ENCODE results near the gene ZRANB3. TPM values are rescaled to one million over a fixed set of nuclear protein-coding genes. Genes with fewer than 3 reads are reported as not detected.

ZRANB3 gene
- total and polyA plus RNA-seq, 4 donors = 2.5 to 7.2 (median 4.1) TPM

DNA sequence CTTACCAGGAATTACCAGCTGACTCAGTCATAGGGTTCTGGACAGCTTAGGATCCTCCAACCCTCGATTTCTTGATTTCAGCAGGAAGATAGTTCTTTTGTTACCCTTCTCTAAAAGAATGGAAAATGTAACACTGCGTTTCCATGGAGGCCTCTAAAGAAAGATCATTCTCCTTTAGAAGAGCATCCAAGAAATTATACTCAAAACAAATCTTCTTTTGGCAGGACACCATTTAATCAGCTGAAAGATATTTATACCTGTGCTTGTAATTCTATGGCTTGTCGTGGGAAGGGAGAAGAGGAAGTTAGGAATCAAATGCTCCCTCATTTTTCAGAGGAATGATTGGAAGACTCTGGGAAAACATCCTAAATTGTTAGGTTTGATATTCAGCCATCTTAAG, 348.4 kb downstream of the ZRANB3 start:
- Histone ChIP-seq H3K27me3 (ENCODE audit: control insufficient read depth in 4 of 4, insufficient read depth in 4 of 4, low read length in 3 of 4) (no peaks in the 10 kb centered on the region), H3K9me3 (ENCODE audit: control insufficient read depth in 4 of 4, low read length in 3 of 4) (no peaks in the 10 kb centered on the region), H3K9ac (ENCODE audit: low read depth in 1 of 2, low read length in 2 of 2) (no peak overlapping the region), H3K36me3 (ENCODE audit: control insufficient read depth in 4 of 4, insufficient read depth in 3 of 4, low read depth in 1 of 4, low read length in 3 of 4) (peaks cover 0 to 3% (median 0%) of the 10 kb centered on the region in 4 donors), H3K4me3 (ENCODE audit: low read depth in 1 of 3, low read length in 3 of 3) (no peak overlapping the region), H3K4me1 (ENCODE audit: control insufficient read depth in 4 of 4, insufficient read depth in 4 of 4, low read length in 3 of 4) (no peaks in the 10 kb centered on the region), H3K27ac (ENCODE audit: low read depth in 1 of 2, low read length in 2 of 2) (no peak overlapping the region)
- no peak for TF ChIP-seq SP1 (IDR thresholded peaks at IDR 0.05)
- TF ChIP-seq RAD21 (IDR thresholded peaks at IDR 0.05) = no peak
- no peak for TF ChIP-seq HNF4G (IDR thresholded peaks at IDR 0.05)
- TF ChIP-seq, protein P1, sequence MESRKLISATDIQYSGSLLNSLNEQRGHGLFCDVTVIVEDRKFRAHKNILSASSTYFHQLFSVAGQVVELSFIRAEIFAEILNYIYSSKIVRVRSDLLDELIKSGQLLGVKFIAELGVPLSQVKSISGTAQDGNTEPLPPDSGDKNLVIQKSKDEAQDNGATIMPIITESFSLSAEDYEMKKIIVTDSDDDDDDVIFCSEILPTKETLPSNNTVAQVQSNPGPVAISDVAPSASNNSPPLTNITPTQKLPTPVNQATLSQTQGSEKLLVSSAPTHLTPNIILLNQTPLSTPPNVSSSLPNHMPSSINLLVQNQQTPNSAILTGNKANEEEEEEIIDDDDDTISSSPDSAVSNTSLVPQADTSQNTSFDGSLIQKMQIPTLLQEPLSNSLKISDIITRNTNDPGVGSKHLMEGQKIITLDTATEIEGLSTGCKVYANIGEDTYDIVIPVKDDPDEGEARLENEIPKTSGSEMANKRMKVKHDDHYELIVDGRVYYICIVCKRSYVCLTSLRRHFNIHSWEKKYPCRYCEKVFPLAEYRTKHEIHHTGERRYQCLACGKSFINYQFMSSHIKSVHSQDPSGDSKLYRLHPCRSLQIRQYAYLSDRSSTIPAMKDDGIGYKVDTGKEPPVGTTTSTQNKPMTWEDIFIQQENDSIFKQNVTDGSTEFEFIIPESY (IDR thresholded peaks at IDR 0.05) = no peak
- TF ChIP-seq NR2F2 (IDR thresholded peaks at IDR 0.05) = no peak
- 94% methylated on average over 3 of the region's 3 CpGs for WGBS
- DNase-seq (ENCODE audit: low spot score) = no peak

DNA sequence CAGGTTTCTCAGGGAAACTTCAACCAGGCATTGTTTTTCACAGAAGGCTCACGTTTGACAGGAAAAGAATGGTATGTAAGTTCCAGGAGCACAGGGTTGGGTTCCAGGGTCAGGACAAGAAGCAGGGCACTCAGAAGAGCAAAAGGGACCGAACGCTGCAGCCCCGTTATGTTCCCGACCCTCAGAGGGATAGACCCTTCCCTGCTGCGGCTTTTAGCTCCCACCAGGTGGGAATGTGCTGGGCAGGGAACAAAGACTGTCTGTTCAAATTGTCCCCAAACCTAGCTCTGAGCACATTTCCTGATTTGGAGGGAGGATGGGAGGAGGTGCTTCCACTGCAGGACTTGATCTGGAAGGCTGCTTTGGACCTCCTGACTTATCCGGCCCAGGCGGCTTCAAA, 348.8 kb downstream of the ZRANB3 start:
- no peak overlapping the region for H3K4me3 ChIP-seq (ENCODE audit: low read depth in 1 of 3, low read length in 3 of 3)
- H3K9me3 ChIP-seq (ENCODE audit: control insufficient read depth in 4 of 4, low read length in 3 of 4) = no peaks in the 10 kb centered on the region
- no peak for TF ChIP-seq YY1 (IDR thresholded peaks at IDR 0.05)
- TF ChIP-seq FOXA1 (IDR thresholded peaks at IDR 0.05) = no peak
- TF ChIP-seq, protein P1 (IDR thresholded peaks at IDR 0.05) = no peak
- TF ChIP-seq NR2F2 (IDR thresholded peaks at IDR 0.05) = no peak
- no peak for TF ChIP-seq FOXA2 (IDR thresholded peaks at IDR 0.05)
- TF ChIP-seq, protein P2, sequence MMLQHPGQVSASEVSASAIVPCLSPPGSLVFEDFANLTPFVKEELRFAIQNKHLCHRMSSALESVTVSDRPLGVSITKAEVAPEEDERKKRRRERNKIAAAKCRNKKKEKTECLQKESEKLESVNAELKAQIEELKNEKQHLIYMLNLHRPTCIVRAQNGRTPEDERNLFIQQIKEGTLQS (IDR thresholded peaks at IDR 0.05) = no peak
- TF ChIP-seq, protein P3, sequence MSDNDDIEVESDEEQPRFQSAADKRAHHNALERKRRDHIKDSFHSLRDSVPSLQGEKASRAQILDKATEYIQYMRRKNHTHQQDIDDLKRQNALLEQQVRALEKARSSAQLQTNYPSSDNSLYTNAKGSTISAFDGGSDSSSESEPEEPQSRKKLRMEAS (IDR thresholded peaks at IDR 0.05) = no peak
- no peak for TF ChIP-seq RXRA (IDR thresholded peaks at IDR 0.05)
- H3K27ac ChIP-seq (ENCODE audit: low read depth in 1 of 2, low read length in 2 of 2) = no peak overlapping the region
- no peak overlapping the region for H3K9ac ChIP-seq (ENCODE audit: low read depth in 1 of 2, low read length in 2 of 2)
- WGBS = 89% methylated on average over 8 of the region's 8 CpGs
- no peaks in the 10 kb centered on the region for H3K4me1 ChIP-seq (ENCODE audit: control insufficient read depth in 4 of 4, insufficient read depth in 4 of 4, low read length in 3 of 4)
- H3K27me3 ChIP-seq (ENCODE audit: control insufficient read depth in 4 of 4, insufficient read depth in 4 of 4, low read length in 3 of 4) = no peaks in the 10 kb centered on the region
- DNase-seq (ENCODE audit: low spot score) = no peak
- H3K36me3 ChIP-seq (ENCODE audit: control insufficient read depth in 4 of 4, insufficient read depth in 3 of 4, low read depth in 1 of 4, low read length in 3 of 4) = peaks cover 0 to 4% (median 0%) of the 10 kb centered on the region in 4 donors

DNA sequence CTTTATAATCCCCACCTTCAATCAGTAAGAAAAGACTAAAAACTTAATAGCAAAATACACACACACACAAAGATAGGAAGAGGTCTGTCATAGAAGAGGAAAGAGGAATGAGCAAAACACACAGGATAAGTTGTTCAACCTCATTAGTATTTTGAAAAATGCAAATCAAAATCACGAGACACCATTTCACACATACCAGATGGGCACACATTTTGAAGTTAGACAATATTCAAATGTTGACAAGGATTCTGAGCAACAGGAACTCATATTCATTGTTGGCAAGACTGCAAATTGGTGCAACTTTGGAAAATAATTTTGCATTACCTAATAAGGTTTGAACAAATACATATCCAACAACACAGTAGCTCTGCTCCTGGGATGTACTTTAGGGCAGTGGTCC, 351.3 kb downstream of the ZRANB3 start:
- H3K27me3 ChIP-seq (ENCODE audit: control insufficient read depth in 4 of 4, insufficient read depth in 4 of 4, low read length in 3 of 4) = no peaks in the 10 kb centered on the region
- 99% methylated on average over 1 of the region's 1 CpG for WGBS
- no peak overlapping the region for H3K27ac ChIP-seq (ENCODE audit: low read depth in 1 of 2, low read length in 2 of 2)
- H3K4me3 ChIP-seq (ENCODE audit: low read depth in 1 of 3, low read length in 3 of 3) = no peak overlapping the region
- H3K36me3 ChIP-seq (ENCODE audit: control insufficient read depth in 4 of 4, insufficient read depth in 3 of 4, low read depth in 1 of 4, low read length in 3 of 4) = peaks cover 0 to 7% (median 4%) of the 10 kb centered on the region in 4 donors
- no peak overlapping the region for H3K9ac ChIP-seq (ENCODE audit: low read depth in 1 of 2, low read length in 2 of 2)
- no peaks in the 10 kb centered on the region for H3K4me1 ChIP-seq (ENCODE audit: control insufficient read depth in 4 of 4, insufficient read depth in 4 of 4, low read length in 3 of 4)
- no peak for DNase-seq (ENCODE audit: low spot score)
- TF ChIP-seq, protein P4, sequence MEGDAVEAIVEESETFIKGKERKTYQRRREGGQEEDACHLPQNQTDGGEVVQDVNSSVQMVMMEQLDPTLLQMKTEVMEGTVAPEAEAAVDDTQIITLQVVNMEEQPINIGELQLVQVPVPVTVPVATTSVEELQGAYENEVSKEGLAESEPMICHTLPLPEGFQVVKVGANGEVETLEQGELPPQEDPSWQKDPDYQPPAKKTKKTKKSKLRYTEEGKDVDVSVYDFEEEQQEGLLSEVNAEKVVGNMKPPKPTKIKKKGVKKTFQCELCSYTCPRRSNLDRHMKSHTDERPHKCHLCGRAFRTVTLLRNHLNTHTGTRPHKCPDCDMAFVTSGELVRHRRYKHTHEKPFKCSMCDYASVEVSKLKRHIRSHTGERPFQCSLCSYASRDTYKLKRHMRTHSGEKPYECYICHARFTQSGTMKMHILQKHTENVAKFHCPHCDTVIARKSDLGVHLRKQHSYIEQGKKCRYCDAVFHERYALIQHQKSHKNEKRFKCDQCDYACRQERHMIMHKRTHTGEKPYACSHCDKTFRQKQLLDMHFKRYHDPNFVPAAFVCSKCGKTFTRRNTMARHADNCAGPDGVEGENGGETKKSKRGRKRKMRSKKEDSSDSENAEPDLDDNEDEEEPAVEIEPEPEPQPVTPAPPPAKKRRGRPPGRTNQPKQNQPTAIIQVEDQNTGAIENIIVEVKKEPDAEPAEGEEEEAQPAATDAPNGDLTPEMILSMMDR (IDR thresholded peaks at IDR 0.05; ENCODE audit: low read depth, low read length, missing input control) = no peak
- no peak for TF ChIP-seq NR2F2 (IDR thresholded peaks at IDR 0.05)
- no peak for TF ChIP-seq RXRA (IDR thresholded peaks at IDR 0.05)
- TF ChIP-seq, protein P5, sequence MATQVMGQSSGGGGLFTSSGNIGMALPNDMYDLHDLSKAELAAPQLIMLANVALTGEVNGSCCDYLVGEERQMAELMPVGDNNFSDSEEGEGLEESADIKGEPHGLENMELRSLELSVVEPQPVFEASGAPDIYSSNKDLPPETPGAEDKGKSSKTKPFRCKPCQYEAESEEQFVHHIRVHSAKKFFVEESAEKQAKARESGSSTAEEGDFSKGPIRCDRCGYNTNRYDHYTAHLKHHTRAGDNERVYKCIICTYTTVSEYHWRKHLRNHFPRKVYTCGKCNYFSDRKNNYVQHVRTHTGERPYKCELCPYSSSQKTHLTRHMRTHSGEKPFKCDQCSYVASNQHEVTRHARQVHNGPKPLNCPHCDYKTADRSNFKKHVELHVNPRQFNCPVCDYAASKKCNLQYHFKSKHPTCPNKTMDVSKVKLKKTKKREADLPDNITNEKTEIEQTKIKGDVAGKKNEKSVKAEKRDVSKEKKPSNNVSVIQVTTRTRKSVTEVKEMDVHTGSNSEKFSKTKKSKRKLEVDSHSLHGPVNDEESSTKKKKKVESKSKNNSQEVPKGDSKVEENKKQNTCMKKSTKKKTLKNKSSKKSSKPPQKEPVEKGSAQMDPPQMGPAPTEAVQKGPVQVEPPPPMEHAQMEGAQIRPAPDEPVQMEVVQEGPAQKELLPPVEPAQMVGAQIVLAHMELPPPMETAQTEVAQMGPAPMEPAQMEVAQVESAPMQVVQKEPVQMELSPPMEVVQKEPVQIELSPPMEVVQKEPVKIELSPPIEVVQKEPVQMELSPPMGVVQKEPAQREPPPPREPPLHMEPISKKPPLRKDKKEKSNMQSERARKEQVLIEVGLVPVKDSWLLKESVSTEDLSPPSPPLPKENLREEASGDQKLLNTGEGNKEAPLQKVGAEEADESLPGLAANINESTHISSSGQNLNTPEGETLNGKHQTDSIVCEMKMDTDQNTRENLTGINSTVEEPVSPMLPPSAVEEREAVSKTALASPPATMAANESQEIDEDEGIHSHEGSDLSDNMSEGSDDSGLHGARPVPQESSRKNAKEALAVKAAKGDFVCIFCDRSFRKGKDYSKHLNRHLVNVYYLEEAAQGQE (IDR thresholded peaks at IDR 0.05) = no peak
- TF ChIP-seq, protein P2 (IDR thresholded peaks at IDR 0.05) = no peak
- H3K9me3 ChIP-seq (ENCODE audit: control insufficient read depth in 4 of 4, low read length in 3 of 4) = peaks cover 0 to 2% (median 0%) of the 10 kb centered on the region in 4 donors

Measured in liver (tissue), 9 donors.